Measurements from ENCODE around the gene FA2H.
"Not testable (repeated sequence)": the region's sequence is repeated elsewhere in the genome, so short reads cannot be mapped to it uniquely, and the experiment has no call there.

Gene FA2H, protein sequence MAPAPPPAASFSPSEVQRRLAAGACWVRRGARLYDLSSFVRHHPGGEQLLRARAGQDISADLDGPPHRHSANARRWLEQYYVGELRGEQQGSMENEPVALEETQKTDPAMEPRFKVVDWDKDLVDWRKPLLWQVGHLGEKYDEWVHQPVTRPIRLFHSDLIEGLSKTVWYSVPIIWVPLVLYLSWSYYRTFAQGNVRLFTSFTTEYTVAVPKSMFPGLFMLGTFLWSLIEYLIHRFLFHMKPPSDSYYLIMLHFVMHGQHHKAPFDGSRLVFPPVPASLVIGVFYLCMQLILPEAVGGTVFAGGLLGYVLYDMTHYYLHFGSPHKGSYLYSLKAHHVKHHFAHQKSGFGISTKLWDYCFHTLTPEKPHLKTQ

DNA sequence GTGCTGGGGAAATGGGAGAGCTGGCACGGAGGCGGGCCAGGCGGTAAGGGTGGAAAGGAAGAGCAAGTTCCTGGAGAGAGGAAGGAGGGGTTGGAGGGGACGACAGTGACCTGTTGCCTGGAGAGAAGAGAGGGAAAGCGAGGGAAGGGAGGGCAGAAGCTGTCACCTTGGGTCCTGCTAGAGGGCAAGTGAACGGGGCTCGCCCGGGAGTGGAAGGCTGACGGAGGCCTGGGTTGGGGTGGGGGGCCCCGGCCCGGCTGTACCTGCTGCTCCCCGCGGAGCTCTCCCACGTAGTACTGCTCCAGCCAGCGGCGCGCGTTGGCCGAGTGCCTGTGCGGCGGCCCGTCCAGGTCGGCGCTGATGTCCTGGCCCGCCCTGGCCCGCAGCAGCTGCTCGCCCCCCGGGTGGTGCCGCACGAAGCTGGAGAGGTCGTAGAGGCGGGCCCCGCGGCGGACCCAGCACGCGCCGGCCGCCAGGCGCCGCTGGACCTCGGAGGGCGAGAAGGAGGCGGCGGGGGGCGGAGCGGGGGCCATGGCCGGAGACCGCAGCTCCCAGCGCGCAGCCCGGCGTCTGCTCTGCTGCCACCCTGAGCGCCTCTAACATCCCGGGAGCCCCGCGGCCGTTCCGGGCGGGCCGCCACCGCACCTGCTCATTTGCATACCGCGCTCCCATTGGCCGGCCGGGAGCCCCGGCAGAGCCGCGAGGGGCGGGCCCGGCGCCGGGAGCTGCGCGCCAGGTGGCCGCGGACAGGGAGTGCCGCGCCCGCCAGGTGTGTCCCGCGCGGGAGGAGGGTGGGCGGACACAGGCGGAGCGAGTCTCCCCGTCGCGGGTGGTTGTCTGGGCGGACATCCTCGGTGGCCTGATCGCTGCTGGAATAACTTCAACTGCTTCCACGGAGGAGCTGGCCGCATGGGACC lies at the start of gene FA2H:
Gene FA2H (minus strand): TSS at position 598 of the 917 bp plus-strand sequence. CDS start 65 bp downstream, at position 533.
- FAIRE-seq: no peak

DNA sequence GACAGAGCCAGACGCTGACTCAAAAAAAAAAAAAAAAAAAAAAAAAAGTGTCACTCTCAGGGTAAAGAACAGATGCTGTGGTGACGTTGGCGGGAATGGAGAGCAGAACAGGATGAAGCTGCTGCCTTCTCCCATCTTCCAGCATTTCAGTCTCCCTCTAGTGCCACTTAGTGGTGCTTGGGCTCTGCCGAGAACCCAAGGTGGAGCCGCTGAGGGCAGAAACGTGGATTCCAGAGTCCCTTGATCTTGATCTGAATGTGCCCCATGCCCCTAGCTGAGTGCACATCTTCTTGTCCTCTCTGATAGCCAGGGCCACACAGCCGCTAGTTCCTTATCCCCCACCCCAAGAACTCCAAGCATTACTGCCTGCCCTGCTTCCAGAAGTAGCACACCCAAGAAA lies 43.2 kb upstream of the FA2H start:
- FAIRE-seq: no peak

DNA sequence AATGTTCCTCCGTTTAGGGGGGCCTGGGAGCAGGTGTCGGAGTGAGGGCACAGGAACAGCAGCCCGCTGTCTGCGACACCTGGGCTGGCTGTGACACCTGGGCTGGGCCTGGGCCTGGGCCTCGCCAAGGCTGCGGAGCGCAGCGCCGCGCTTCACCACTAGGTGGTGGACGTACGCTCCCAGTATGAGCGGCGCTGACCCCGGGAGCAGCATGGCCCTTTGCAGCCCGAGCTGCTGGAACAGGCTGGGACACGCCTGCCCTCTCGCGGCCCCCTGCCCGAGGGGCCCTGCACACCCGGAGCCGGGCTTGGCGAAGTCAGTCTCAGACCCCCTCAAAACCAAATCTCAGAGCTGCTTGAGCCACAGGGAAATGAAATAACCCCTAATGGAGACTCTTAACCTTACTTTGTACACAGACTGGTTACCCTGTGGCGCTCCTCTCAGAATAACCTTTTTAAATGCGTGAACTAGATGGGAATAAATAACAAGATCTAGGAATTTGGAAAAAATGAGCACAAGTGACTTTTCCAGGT lies 38.6 kb upstream of the FA2H start:
- FAIRE-seq: no peak

DNA sequence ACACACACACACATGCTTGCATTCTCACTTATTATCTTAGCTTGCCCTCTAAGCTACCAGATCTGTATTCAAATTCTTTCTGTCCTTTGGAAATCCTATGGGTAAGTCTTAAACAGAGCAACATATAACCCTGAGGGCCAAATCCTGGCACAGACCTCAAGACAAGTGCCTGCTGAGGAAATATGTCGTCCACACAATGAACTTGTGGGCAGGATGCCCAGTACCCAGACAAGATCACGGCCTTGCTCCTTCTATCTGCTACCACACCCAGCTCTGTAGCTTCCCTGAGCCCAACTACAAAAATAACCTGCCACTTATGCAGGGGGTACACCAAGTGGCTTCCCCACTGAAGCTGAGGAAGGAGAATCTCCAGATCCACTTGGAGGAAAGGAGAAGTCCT lies 37.3 kb upstream of the FA2H start:
- no peak for FAIRE-seq

DNA sequence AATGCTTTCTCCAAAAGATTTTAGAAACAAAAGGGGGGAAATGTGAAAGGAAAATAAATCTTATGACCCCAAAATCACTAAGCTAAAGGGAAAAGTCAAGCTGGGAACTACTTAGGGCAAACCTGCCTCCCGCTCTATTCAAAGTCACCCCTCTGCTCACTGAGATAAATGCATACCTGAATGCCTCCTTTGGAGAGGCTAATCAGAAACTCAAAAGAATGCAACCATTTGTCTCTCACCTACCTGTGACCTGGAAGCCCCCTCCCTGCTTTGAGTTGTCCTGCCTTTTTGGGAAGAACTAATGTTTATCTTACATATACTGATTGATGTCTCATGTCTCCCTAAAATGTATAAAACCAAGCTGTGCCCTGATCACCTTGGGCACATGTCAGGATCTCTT lies 36.6 kb upstream of the FA2H start:
- FAIRE-seq: not testable (repeated sequence)

DNA sequence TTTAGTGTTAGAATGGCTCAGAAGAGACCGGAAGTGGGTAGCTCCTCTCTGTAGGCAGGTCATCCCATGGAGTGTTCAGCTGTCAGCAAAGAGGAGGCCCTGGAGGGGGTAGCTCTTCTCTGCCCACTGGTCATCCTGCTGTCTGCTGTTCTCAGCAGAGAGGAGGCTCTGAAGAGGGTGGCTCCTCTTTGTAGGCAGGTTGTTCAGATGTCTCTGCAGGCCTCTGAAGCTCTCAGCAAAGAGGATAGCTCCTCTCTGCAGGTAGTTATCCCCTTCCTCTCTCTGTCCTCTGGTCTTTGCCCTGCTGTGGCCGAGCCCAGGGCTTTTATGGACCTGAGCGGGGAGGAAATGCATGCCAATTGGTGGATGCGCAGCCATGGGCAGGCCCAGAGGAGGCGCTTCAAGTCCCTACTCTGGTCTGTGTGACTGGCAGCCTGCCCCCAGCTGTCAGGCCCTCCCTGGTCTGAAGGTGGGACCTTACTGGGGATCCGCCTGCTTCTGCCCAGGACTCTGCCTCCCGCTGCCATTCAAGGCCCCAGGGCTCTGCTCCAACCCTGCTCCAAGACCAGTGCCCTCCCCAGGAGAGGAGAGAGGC lies 32.5 kb upstream of the FA2H start:
- no peak for FAIRE-seq

DNA sequence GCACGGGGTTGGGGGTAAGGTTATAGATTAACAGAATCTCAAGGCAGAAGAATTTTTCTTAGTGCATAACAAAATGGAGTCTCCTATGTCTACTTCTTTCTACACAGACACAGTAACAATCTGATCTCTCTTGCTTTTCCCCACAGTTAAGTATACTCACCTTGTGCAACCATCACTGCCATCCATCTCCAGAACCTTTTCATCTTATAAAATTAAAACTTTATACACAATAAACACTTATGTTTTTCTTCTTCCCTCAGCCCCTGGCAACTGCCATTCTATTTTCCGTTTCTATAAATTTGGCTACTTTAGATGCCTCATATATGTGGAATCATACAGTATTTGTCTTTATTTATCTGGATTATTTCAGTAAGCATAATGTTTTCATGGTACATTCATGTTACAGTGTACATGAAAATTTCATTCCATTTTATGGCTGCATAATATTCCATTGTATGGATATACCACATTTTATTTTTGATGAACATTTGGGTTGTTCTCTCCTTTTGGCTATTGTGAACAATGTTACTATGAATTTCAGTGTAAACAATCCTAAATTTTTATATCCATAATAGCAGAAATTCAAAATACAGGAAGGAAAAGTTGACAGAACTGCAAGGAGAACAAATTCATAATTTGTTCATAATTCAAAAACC lies 25.7 kb upstream of the FA2H start:
- FAIRE-seq: no peak

DNA sequence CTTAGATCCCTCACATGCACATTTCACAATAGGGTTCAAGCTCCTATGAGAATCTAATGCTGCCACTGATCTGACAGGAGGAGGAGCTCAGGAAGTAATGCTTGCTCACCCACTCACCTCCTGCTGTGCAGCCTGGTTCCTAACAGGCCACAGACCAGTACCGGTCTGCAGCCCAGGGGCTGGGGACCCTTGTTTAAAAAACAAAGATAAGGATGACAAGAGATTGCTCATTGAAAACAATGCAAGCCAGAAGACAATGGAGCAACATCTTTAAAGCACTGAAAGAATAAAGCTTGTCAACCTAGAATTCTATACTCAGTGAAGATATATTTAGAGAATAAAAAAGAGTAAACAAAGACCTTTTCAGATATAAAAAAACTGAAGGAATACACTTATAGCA lies 22.8 kb upstream of the FA2H start:
- FAIRE-seq: no peak

DNA sequence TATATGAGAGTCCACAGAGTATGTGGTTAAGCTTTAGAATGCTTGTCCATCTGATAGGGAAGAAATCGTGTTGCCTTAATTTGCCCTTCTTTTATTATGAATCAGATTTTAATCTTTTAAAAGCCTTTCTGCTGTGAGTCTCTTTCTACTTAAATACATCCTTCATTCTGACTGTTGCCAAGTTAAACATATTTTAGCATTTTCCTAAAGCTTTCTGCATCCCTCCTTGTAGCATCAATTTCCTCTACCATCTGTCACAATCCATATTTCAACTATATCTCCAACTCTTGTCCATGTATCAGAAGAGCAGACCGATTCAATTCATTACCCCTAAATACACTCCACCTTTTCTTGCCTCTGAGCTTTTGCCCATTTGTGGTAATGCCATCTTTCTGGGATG lies 20.5 kb upstream of the FA2H start:
- no peak for FAIRE-seq

DNA sequence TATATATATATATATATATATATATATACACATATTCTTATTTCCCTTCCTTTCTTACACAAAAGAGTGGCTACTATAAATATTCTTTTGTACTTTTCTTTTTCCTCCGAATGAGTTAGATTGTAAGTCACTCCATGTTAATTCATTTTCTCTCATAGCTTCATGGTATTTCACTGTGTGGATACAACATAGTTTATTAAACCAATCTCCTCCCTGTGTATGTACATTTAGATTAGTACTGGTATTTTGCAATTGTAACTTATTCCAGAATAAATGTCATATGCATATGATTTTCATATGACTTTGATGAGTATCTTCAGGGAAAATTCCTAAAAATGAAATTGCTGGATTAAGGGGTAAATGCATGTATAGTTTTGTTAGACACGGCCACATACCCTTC lies 20.0 kb upstream of the FA2H start:
- FAIRE-seq: no peak

DNA sequence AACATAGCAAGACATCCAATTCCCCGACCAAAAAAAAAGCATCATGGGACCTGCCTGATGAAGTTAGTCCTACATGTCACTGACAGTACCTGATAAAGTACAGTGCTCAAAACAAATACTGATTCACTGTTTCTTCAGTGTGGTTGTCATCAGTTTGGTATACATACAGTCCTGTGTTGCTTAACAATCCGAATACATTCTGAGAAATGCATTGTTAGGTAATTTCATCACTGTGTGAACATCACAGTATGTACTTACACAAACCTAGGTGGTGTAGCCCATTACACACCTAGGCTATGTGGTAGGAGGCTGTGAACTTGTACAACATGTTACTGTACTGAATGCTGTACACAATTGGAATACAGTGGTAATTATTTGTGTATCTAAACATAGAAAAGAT lies 19.0 kb upstream of the FA2H start:
- no peak for FAIRE-seq

DNA sequence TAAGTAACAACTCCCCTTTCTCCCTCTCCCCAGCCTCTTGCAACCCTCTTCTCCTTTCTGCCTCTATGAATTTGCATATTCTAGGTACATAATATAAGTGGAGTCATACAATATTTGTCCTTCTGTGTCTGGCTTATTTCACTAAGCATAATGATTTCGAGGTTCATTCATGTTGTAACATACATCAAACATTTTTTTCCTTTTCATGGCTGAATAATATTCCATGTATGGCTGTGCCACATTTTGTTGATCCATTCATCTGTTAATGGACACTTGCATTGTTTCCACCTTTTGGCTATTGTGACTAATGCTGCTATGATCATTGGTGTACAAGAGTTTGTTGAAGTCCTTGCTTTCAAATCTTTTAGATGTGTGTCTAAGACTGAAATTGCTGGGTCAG lies 17.6 kb upstream of the FA2H start:
- FAIRE-seq: no peak

DNA sequence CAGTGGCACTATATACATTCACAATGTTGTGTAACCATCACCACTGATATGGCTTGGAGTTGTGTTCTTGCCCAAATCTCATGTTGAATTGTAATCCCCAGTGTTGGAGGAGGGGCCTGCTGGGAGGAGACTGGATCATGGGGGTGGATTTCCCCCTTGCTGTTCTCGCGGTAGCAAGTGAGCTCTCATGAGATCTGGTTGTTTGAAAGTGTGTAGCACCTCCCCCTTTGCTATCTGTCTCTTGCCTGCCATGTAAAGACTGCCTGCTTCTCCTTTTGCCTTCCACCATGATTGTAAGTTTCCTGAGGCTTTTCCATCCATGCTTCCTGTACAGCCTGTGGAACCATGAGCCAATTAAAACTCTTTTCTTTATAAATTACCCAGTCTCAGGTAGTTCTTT lies 17.1 kb upstream of the FA2H start:
- not testable (repeated sequence) for FAIRE-seq

DNA sequence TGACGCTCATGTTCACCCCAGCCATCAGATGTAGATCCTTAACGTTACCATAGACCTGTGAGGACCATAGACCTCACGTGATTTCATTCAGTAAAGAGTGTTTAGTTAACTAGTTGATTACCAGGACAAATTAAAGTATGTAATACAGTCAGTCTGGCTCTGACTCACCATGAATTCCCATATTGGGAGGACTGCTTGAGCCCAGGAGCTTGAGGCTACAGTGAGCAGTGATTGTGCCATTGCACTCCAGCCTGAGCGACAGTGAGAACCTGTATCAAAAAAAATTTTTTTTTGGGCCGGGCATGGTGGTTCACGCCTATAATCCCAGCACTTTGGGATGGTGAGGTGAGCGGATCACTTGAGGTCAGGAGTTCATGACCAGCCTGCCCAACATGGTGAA lies 13.5 kb upstream of the FA2H start:
- FAIRE-seq: no peak

DNA sequence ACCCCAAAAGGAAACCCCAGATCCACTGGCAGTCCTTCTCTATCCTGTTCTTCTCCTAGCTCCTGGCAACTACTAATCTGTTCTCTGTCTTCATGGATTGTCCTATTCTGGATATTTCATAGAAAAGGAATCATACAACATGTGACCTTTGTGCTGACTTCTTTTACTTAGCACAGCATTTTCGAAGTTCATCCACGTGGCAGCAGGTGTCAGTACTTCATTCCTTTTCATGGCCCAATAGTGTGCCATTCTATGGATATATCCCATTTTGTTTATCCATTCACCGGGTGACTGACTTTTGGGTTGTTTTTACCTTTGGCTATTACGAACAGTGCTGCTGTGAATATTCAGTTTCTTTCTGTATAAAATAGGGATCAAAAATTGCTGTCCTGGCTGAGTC lies 10.4 kb upstream of the FA2H start:
- FAIRE-seq: no peak

DNA sequence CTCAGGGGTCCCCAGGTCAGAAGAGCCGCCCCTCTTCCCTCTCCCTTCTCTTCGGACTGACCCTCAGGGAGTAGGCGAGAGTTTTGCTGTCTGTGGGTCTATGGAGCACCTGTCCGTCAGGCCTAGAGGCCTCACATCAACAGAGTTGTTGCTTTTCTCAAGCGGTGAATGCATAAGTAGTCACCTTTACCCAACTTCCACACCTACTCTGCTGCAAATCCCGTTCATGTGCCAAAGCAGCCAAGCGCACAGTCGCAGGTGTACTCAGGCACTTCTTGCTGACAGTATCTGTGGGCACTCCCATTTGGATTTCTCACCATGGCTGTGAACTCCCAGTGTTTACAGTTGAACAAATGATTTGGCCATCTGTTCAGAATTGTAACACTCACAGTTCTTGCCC lies 4.0 kb upstream of the FA2H start:
- FAIRE-seq: no peak

DNA sequence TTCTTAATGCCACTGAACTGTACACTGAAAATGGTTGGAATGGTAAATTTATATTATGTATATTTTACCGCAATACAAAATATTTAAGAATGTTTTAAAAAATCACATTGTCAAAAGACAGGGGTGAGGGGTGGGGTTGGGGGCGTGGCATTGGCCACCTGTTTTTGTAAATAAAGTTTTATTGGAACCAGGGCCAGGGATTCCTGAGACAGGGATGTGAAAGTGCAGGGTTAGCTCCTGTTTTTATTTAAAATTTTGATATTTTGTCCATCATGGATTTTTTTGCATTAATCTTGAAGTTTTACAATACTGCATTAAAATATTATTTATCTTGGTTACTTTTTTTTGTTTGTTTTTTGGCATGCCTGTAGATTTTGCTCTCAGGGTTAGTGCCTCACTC lies 2.3 kb upstream of the FA2H start:
- no peak for FAIRE-seq

DNA sequence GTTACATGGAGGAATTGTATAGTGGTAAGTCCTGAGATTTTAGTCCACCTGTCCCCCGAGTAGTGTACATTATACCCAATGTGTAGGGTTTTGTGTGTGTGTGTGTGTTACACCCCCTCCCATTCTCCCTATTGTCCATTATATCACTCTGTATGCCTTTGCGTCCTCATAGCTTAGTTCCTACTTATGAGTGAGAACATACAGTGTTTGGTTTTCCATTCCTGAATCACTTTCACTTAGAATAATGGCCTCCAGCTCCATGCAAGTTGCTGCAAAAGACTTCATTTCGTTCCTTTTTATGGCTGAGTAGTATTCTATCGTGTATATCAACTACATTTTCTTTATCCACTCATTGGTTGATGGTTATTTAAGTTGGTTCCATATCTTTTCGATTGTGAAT lies 635 bp upstream of the FA2H start:
- FAIRE-seq: peak; percentile 17

DNA sequence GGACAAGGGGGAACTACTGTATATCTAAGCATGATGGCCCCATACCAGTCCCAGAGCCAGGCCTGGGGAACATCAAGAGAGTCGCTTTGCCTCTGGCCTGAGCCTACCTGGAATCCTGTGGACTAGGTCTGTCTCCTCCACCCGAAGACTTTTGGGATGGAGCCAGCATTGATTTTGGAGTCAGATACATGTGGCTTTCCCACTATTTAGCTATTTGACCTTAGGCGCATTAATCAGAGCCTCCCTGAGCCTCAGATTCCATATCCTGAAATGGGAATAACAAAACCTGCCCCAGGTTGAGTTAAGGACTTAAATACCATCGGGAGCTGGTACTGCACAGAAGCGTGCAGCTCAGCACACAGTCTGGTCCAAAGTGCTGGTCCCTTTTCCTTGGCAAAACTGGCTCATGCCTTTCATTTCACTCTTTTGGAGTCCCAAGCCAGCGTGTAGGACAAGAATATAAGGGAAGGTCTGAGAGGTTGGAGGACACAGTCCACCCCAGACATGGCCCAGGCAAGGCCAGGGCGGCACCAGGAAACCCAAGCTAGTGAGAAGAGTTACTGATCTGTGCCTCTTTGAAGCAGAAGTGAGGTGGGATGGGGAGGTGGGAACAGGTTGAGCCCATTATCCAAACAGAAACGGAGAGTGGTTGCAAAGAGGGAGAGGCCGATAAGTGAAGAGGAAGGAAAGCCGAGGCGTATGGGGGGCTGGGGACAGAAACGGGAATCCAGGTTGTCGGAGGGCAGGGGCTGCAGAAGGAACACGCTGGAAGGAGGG lies 986 bp downstream of the FA2H start:
- FAIRE-seq: no peak

DNA sequence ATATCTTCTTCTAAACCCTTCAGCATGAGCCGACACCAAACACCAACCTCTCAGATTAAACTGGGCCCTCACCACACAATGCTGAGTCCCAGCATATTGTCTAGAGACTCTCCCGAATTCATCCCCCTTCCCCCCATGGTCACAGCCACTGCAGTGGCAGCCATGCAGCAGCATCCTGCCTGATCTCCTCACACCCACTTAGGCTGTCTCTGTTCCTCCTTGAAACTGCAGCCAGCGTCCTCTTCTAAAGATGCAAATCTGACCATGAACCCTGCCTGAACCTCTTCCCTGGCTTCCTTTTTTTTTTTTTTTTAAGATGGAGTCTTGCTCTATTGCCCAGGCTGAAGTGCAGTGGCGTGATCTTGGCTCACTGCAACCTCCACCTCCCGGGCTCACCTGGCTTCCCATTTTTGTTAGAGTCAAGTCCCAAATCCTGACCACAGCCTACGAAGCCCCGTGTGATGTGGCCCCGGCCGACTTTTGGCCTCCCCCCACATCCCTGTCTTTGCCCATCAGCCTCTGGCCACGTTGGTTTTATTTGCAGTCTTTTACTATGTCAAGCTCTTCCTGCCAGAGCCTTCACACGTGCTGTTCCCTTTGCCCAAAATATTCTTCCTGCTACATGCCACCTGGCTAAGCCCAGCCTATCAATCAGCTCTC lies 2.8 kb downstream of the FA2H start:
- no peak for FAIRE-seq

DNA sequence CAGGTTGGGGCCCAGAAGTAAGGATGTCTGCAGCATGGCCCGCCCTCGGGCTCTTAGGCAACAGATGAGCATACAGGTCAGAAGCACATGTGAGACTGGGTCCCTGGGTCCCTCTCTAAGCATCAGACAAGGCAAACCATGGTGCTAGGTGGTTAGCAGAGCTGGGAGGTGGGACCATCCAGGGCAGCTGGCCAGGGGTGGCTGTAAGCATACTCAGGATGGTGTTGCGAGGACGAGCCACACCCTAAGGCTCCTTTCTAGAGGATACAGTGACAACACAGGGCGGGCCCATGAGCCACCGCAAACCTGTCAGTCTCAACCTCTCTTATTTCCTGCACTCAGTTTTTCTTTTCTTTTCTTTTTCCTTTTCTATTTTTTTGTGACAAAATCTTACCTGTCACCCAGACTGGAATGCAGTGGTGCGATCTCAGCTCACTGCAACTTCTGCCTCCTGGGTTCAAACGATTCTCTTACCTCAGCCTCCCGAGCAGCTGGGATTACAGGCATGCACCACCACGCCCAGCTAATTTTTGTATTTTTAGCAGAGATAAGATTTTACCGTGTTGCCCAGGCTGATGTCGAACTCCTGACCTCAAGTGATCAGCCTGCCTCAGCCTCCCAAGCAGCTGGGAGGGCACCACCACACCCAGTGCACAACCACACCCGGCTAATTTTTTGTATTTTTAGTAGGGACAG lies 3.6 kb downstream of the FA2H start:
- FAIRE-seq: no peak
